ENCODE results near the gene CST9L. TPM values are rescaled to one million over a fixed set of nuclear protein-coding genes. Genes with fewer than 3 reads are reported as not detected.

CST9L gene
- total and polyA plus RNA-seq, 2 of the 13 experiments (the other 11 are each of a cell fraction or from before 2014, with no cell fraction given), result 0.15 TPM; not detected in 1

GRCh38 chr20:23520185-23520584 is 48.1 kb downstream of the CST9L start (continued):
- TF ChIP-seq IKZF4 (CRISPR knock-in tag; IDR thresholded peaks at IDR 0.05; ENCODE audit: borderline replicate concordance, low read depth, not compliant biosample characterization) (no peak), ZNF687 (CRISPR knock-in tag; IDR thresholded peaks at IDR 0.05) (no peak), TFAP4 (IDR thresholded peaks at IDR 0.05; ENCODE audit: borderline replicate concordance, low read depth) (no peak), SCMH1 (CRISPR knock-in tag; IDR thresholded peaks at IDR 0.05; ENCODE audit: borderline replicate concordance) (no peak), THAP7 (CRISPR knock-in tag; IDR thresholded peaks at IDR 0.05) (no peak), HNRNPLL (IDR thresholded peaks at IDR 0.05; ENCODE audit: low read depth, low read length, poor library complexity, severe bottlenecking) (no peak), ARID5B (CRISPR knock-in tag; IDR thresholded peaks at IDR 0.05) (0 out of 2 replicates have a peak, but pooled peaks have one; percentile 9), TARDBP (CRISPR knock-in tag; IDR thresholded peaks at IDR 0.05) (no peak), KDM2A (CRISPR knock-in tag; IDR thresholded peaks at IDR 0.05; ENCODE audit: borderline replicate concordance, low read depth) (no peak), ZNF75D (CRISPR knock-in tag; IDR thresholded peaks at IDR 0.05; ENCODE audit: borderline replicate concordance) (no peak), CC2D1A (CRISPR knock-in tag; IDR thresholded peaks at IDR 0.05) (no peak), ZNF574 (CRISPR knock-in tag; IDR thresholded peaks at IDR 0.05) (no peak), ATF6 (CRISPR knock-in tag; conservative IDR thresholded peaks at IDR 0.05) (no peak)
